ENCODE measurements around the gene DDX20.

- TF ChIP-seq POLR2A (IDR thresholded peaks at IDR 0.05) (no peak), CTCF (IDR thresholded peaks at IDR 0.05) (no peak), POLR2AphosphoS5 (IDR thresholded peaks at IDR 0.05) (no peak)
Observed at GRCh38 chr1:111791776-111792175, 36.1 kb downstream of the DDX20 start.
